ENCODE data around the gene CST9.
A peak's percentile ranks its signal among the peaks of the same experiment; 100 is the strongest.
"Not testable (repeated sequence)": the region's sequence is repeated elsewhere in the genome, so short reads cannot be mapped to it uniquely, and the experiment has no call there.

Gene CST9

GRCh38 chr20:23639490-23639958, 33.8 kb upstream of the CST9 start:
- in situ Hi-C loops (cut with HindIII; ENCODE audit: low pct_ligation_motif_present, low pct_unique_long_range_greater_than_20kb, low sequenced_read_pairs): no loop called here
- no peak for DNase-seq

GRCh38 chr20:23638309-23638708, 32.6 kb upstream of the CST9 start:
- in situ Hi-C loops (cut with HindIII; ENCODE audit: low pct_ligation_motif_present, low pct_unique_long_range_greater_than_20kb, low sequenced_read_pairs): no loop called here
- no peak for DNase-seq

GRCh38 chr20:23637282-23638221, 31.8 kb upstream of the CST9 start, which contains the start of gene CST3:
TSS of gene CST3 (minus strand) at chr20:23637955. CDS start at chr20:23637862, 93 bp downstream.
- in situ Hi-C loops (cut with HindIII; ENCODE audit: low pct_ligation_motif_present, low pct_unique_long_range_greater_than_20kb, low sequenced_read_pairs): no loop called here
- peak; percentile 85 for DNase-seq

GRCh38 chr20:23636908-23637281, 31.2 kb upstream of the CST9 start:
- in situ Hi-C loops (cut with HindIII; ENCODE audit: low pct_ligation_motif_present, low pct_unique_long_range_greater_than_20kb, low sequenced_read_pairs): no loop called here
- no peak for DNase-seq

GRCh38 chr20:23636182-23636907, 30.6 kb upstream of the CST9 start:
- in situ Hi-C loops (cut with HindIII; ENCODE audit: low pct_ligation_motif_present, low pct_unique_long_range_greater_than_20kb, low sequenced_read_pairs): no loop called here
- no peak for DNase-seq

GRCh38 chr20:23635768-23636090, 30.0 kb upstream of the CST9 start:
- in situ Hi-C loops (cut with HindIII; ENCODE audit: low pct_ligation_motif_present, low pct_unique_long_range_greater_than_20kb, low sequenced_read_pairs); DNase-seq: not testable (repeated sequence)

GRCh38 chr20:23634985-23635767, 29.5 kb upstream of the CST9 start:
- no peak for DNase-seq
- in situ Hi-C loops (cut with HindIII; ENCODE audit: low pct_ligation_motif_present, low pct_unique_long_range_greater_than_20kb, low sequenced_read_pairs): no loop called here

GRCh38 chr20:23634044-23634801, 28.5 kb upstream of the CST9 start:
- DNase-seq: no peak
- in situ Hi-C loops (cut with HindIII; ENCODE audit: low pct_ligation_motif_present, low pct_unique_long_range_greater_than_20kb, low sequenced_read_pairs): no loop called here

- no peak for DNase-seq
- in situ Hi-C loops (cut with HindIII; ENCODE audit: low pct_ligation_motif_present, low pct_unique_long_range_greater_than_20kb, low sequenced_read_pairs): no loop called here
Observed at GRCh38 chr20:23632711-23633573, 27.2 kb upstream of the CST9 start.

- in situ Hi-C loops (cut with HindIII; ENCODE audit: low pct_ligation_motif_present, low pct_unique_long_range_greater_than_20kb, low sequenced_read_pairs): no loop called here
- no peak for DNase-seq
Observed at GRCh38 chr20:23631981-23632710, 26.4 kb upstream of the CST9 start.

- no peak for DNase-seq
- in situ Hi-C loops (cut with HindIII; ENCODE audit: low pct_ligation_motif_present, low pct_unique_long_range_greater_than_20kb, low sequenced_read_pairs): no loop called here
Observed at GRCh38 chr20:23631226-23631822, 25.6 kb upstream of the CST9 start.

GRCh38 chr20:23630392-23630849, 24.7 kb upstream of the CST9 start:
- in situ Hi-C loops (cut with HindIII; ENCODE audit: low pct_ligation_motif_present, low pct_unique_long_range_greater_than_20kb, low sequenced_read_pairs): no loop called here
- DNase-seq: no peak

- no peak for DNase-seq
- in situ Hi-C loops (cut with HindIII; ENCODE audit: low pct_ligation_motif_present, low pct_unique_long_range_greater_than_20kb, low sequenced_read_pairs): no loop called here
Observed at GRCh38 chr20:23629542-23630391, 24.1 kb upstream of the CST9 start.

GRCh38 chr20:23629017-23629541, 23.4 kb upstream of the CST9 start:
- in situ Hi-C loops (cut with HindIII; ENCODE audit: low pct_ligation_motif_present, low pct_unique_long_range_greater_than_20kb, low sequenced_read_pairs): no loop called here
- peak; percentile 18 for DNase-seq

GRCh38 chr20:23628402-23629016, 22.8 kb upstream of the CST9 start:
- in situ Hi-C loops (cut with HindIII; ENCODE audit: low pct_ligation_motif_present, low pct_unique_long_range_greater_than_20kb, low sequenced_read_pairs): no loop called here
- no peak for DNase-seq

All from ACHN (cell line).